GM12878 (cell line): ENCODE measurements around the gene ANKRD17. TPM values are rescaled to one million over a fixed set of nuclear protein-coding genes. Genes with fewer than 3 reads are reported as not detected.

Experiments used
- ATAC-seq: fragments of 200-7000 bp; cut with Tn5 transposase; 3 replicates; pipeline ENCODE4 v1.9.1; 2020; ENCODE audit warnings: mild to moderate bottlenecking, moderate library complexity
- BruUV-seq: library from RNA; stranded (reverse); fragments of 400-500 nt; replicated peaks from 2 replicates; lab custom pipeline; 2021; lab: Mats Ljungman, UMichigan
- CTCF ChIA-PET: fragments of 300-600 bp; sonication (Branson Sonifier 250); formaldehyde crosslinking; extraction: SDS; loops from one replicate; lab custom pipeline; 2021; ENCODE audit warnings: inconsistent platforms; lab: Yijun Ruan, JAX
- POLR2A ChIA-PET: fragments of 350-600 bp; formaldehyde crosslinking; extraction: SDS; loops from one replicate; lab custom pipeline; 2021; ENCODE audit warnings: inconsistent platforms; lab: Charles Lee
- RAD21 ChIA-PET: fragments of 300-600 bp; sonication (Branson Sonifier 250); formaldehyde crosslinking; loops from one replicate; lab custom pipeline; 2023; ENCODE audit warnings: antibody characterized with exemption; ENCODE audit not compliant: unreplicated experiment; lab: Charles Lee
- SMC1A ChIA-PET: fragments of 300-600 bp; sonication (Branson Sonifier 250); formaldehyde crosslinking; loops from one replicate; lab custom pipeline; 2023; ENCODE audit not compliant: unreplicated experiment, uncharacterized antibody; lab: Charles Lee
- DNase-seq: peaks from one replicate; pipeline ENCODE4 v3.0.0-alpha.2; 2011; ENCODE audit warnings: low read depth, low spot score
- FAIRE-seq: peaks from 3 replicates; lab custom pipeline; 2011; peaks lifted over from hg19 to GRCh38; lab: Jason Lieb, UNC
- H2AFZ ChIP-seq: 2 replicates; pipeline ENCODE4 v1.6.0; 2011; ENCODE audit warnings: low read depth, low read length, control low read depth; ENCODE audit not compliant: control insufficient read depth
- H3K27ac ChIP-seq: 2 replicates; pipeline ENCODE4 v1.5.1; 2011; ENCODE audit warnings: control low read depth; ENCODE audit not compliant: control insufficient read depth, insufficient read depth
- H3K27me3 ChIP-seq, 2 experiments: replicated peaks in 1 of 2; 2 replicates each; pipeline versions ENCODE4 v1.6.0 to v1.6.1; 2011; ENCODE audit warnings: low read length in 1 of 2; ENCODE audit not compliant: control insufficient read depth in 2 of 2, insufficient read depth in 2 of 2
- H3K36me3 ChIP-seq, 2 experiments: 2 replicates each; pipeline ENCODE4 v1.5.1; 2011; ENCODE audit warnings: low read length in 1 of 2; ENCODE audit not compliant: control insufficient read depth in 2 of 2, insufficient read depth in 2 of 2
- H3K4me1 ChIP-seq: 2 replicates; pipeline ENCODE4 v1.6.1; 2011; ENCODE audit warnings: mild to moderate bottlenecking, low read length, moderate library complexity, mixed read lengths; ENCODE audit not compliant: control insufficient read depth, insufficient read depth
- H3K4me2 ChIP-seq: 2 replicates; pipeline ENCODE4 v1.6.0; 2011; ENCODE audit warnings: control low read depth; ENCODE audit not compliant: control insufficient read depth, insufficient read depth
- H3K4me3 ChIP-seq: fragments of 200-600 bp; sonication (generic); 2 replicates; pipeline ENCODE4 v1.5.1; 2016
- H3K79me2 ChIP-seq: 2 replicates; pipeline ENCODE4 v1.6.0; 2011; ENCODE audit warnings: low read length; ENCODE audit not compliant: control insufficient read depth, insufficient read depth
- H3K9ac ChIP-seq: 2 replicates; pipeline ENCODE4 v1.8.0; 2011; ENCODE audit warnings: low read length, control low read depth, mixed read lengths; ENCODE audit not compliant: control insufficient read depth, insufficient read depth
- H3K9me3 ChIP-seq: replicated peaks from 3 replicates; pipeline ENCODE4 v1.5.1; 2011; ENCODE audit warnings: mild to moderate bottlenecking, low read length; ENCODE audit not compliant: control insufficient read depth, insufficient read depth
- H4K20me1 ChIP-seq: 2 replicates; pipeline ENCODE4 v1.6.0; 2011; ENCODE audit not compliant: control insufficient read depth, insufficient read depth
- BHLHE40 ChIP-seq, 2 experiments: fragments of 450-650 bp in 1 of 2; IDR thresholded peaks; 2 replicates each; pipeline ENCODE4 v1.6.1; 2011 to 2017; ENCODE audit warnings: low read depth in 2 of 2, borderline replicate concordance in 1 of 2, improper control_type of control experiment in 1 of 2, low read length in 1 of 2, mild to moderate bottlenecking in 1 of 2
- GATAD2B ChIP-seq: fragments of 450-650 bp; conservative IDR thresholded peaks from 2 replicates; pipeline ENCODE4 v1.6.1; 2017; ENCODE audit warnings: low read depth, mild to moderate bottlenecking, moderate library complexity
- HDGF ChIP-seq: fragments of 450-650 bp; IDR thresholded peaks from 2 replicates; pipeline ENCODE4 v1.6.1; 2016; ENCODE audit warnings: antibody characterized with exemption
- JUND ChIP-seq: IDR thresholded peaks from 2 replicates; pipeline ENCODE4 v1.6.1; 2012; ENCODE audit warnings: low read depth, mild to moderate bottlenecking, low read length, improper control_type of control experiment, moderate library complexity
- KAT2A ChIP-seq: conservative IDR thresholded peaks from 2 replicates; pipeline ENCODE4 v1.6.1; 2011; ENCODE audit warnings: low read depth, low read length; ENCODE audit not compliant: control insufficient read depth
- MXI1 ChIP-seq: fragments of 150-350 bp; IDR thresholded peaks from 2 replicates; pipeline ENCODE4 v1.6.1; 2011; ENCODE audit warnings: low read depth, mild to moderate bottlenecking, inconsistent platforms, low read length, improper control_type of control experiment
- MYB ChIP-seq: fragments of 150-350 bp; IDR thresholded peaks from 2 replicates; pipeline ENCODE4 v1.6.1; 2014; ENCODE audit warnings: mild to moderate bottlenecking, low read depth, low read length, borderline replicate concordance
- NFIC ChIP-seq: IDR thresholded peaks from 2 replicates; pipeline ENCODE4 v1.6.1; 2012; ENCODE audit warnings: low read depth, mild to moderate bottlenecking, inconsistent platforms, low read length, moderate library complexity
- PBX3 ChIP-seq: IDR thresholded peaks from 2 replicates; pipeline ENCODE4 v1.6.1; 2011; ENCODE audit warnings: mild to moderate bottlenecking, low read depth, low read length, moderate library complexity; ENCODE audit not compliant: insufficient replicate concordance
- PKNOX1 ChIP-seq: fragments of 450-650 bp; IDR thresholded peaks from 2 replicates; pipeline ENCODE4 v1.6.1; 2016; ENCODE audit warnings: mild to moderate bottlenecking
- SMAD1 ChIP-seq: fragments of 450-650 bp; IDR thresholded peaks from 2 replicates; pipeline ENCODE4 v1.6.1; 2018; ENCODE audit warnings: mild to moderate bottlenecking, low read depth; ENCODE audit not compliant: partially characterized antibody
- YBX1 ChIP-seq: fragments of 450-650 bp; IDR thresholded peaks from 2 replicates; pipeline ENCODE4 v1.6.1; 2016; ENCODE audit warnings: antibody characterized with exemption
- ZNF622 ChIP-seq: fragments of 450-650 bp; IDR thresholded peaks from 2 replicates; pipeline ENCODE4 v1.6.1; 2017; ENCODE audit warnings: mild to moderate bottlenecking, inconsistent platforms
- WGBS: methylation state at CpG from one replicate; pipeline ENCODE4 v1.1.6; 2016; ENCODE audit warnings: low lambda C conversion rate; ENCODE audit not compliant: insufficient replicate concordance, insufficient coverage; ENCODE audit errors: missing lambda C conversion rate; 5-methylcytosine and 5-hydroxymethylcytosine counted together
- in situ Hi-C: fragments of 300-500 bp; cut with MboI; formaldehyde crosslinking; loops from 9 replicates; pipeline ENCODE4 v1.14.3; 2018; ENCODE audit warnings: mixed read lengths
- intact Hi-C: fragments of 100-400 bp; cut with micrococcal nuclease; formaldehyde crosslinking; loops from one replicate; pipeline ENCODE4 v1.14.2; 2022; ENCODE audit not compliant: unreplicated experiment
- polyA plus RNA-seq, 11 experiments: library from polyadenylated mRNA; depleted of rRNA in 4 of 11; unstranded in 6 of 11; stranded (reverse) in 5 of 11; fragments of >200 nt; fragmentation: Nextera tagmentation in 4 of 11; fragmentation: Illumina TruSeq in 1 of 11; extraction: Ambion mirVana in 4 of 11; extraction: Trizol in 1 of 11; gene quantifications; 1 replicate in 1 of 11; 2 replicates in 10 of 11; pipeline versions ENCODE4 v1.2.1 to v1.2.3, GENCODE V29; 2011 to 2016; ENCODE audit warnings: inconsistent platforms in 2 of 11, missing spikeins in 2 of 11, low read depth in 1 of 11
- total RNA-seq, 4 experiments: library from RNA; depleted of rRNA in 3 of 4; stranded (reverse); fragments of >200 nt in 3 of 4; fragmentation: Illumina TruSeq in 1 of 4; extraction: Trizol in 1 of 4; gene quantifications; 2 replicates each; pipeline versions ENCODE4 v1.2.1 to v1.2.3, GENCODE V29; 2013 to 2021
- TF ChIP-seq, protein P1 (sequence below): fragments of 450-650 bp; IDR thresholded peaks from 2 replicates; pipeline ENCODE4 v1.6.1; 2016; ENCODE audit warnings: mild to moderate bottlenecking, moderate library complexity, borderline replicate concordance
- TF ChIP-seq, protein P2 (sequence below): fragments of 150-350 bp; IDR thresholded peaks from 2 replicates; pipeline ENCODE4 v1.6.1; 2014; ENCODE audit warnings: mild to moderate bottlenecking, low read depth, low read length

The ANKRD17 gene
- total and polyA plus RNA-seq, 10 of the 15 experiments (the other 5 are each of a cell fraction or from before 2014, with no cell fraction given), result 11.7 to 46.5 (median 32.6) TPM

- no peak for FAIRE-seq
- ATAC-seq, result no peak
- RAD21 ChIA-PET, result interaction anchor here (1.5 kb wide), 1 partner anchor 119 kb away, joined by 3 read pairs; the partner anchor contains the start of gene ANKRD17
- POLR2A ChIA-PET, result interaction anchor here (0.6 kb wide), 1 partner anchor 102 kb away, joined by 6 read pairs; no protein-coding TSS in a partner anchor
- Histone ChIP-seq H4K20me1 (no peaks in the 10 kb centered on the region), H3K4me3 (no peak overlapping the region), H2AFZ (no peak overlapping the region), H3K79me2 (no peaks in the 10 kb centered on the region), H3K27me3 (no peaks in the 10 kb centered on the region), H3K9ac (no peak overlapping the region), H3K4me2 (no peak overlapping the region), H3K36me3 (peaks cover 6 to 31% of the 10 kb centered on the region in 2 experiments), H3K4me1 (no peaks in the 10 kb centered on the region), H3K9me3 (no peaks in the 10 kb centered on the region), H3K27ac (no peak overlapping the region)
- 59% methylated on average over 3 of the region's 3 CpGs for WGBS
- CTCF ChIA-PET, result interaction anchor here (1.0 to 3.0 kb wide), 4 partner anchors 9 to 118 kb away, joined by 4 to 15 read pairs (median 5); no protein-coding TSS in a partner anchor
- no TSS peak for BruUV-seq
- no peak for DNase-seq
- intact Hi-C loops, result no loop called here
- SMC1A ChIA-PET, result interaction anchor here (1.7 to 2.0 kb wide), 2 partner anchors 9 to 118 kb away, joined by 4 to 7 read pairs; no protein-coding TSS in a partner anchor
- in situ Hi-C loops, result no loop called here
- TF ChIP-seq SMAD1 (no peak), YBX1 (no peak), MXI1 (no peak), KAT2A (no peak), PBX3 (no peak), HDGF (no peak), JUND (no peak), BHLHE40 (IDR thresholded peaks at IDR 0.05; ENCODE audit: borderline replicate concordance in 1 of 2, low read depth in 2 of 2, low read length in 1 of 2) (no peak), ZNF622 (no peak), GATAD2B (no peak), PKNOX1 (no peak), NFIC (no peak), MYB (no peak)
- TF ChIP-seq, protein P1, sequence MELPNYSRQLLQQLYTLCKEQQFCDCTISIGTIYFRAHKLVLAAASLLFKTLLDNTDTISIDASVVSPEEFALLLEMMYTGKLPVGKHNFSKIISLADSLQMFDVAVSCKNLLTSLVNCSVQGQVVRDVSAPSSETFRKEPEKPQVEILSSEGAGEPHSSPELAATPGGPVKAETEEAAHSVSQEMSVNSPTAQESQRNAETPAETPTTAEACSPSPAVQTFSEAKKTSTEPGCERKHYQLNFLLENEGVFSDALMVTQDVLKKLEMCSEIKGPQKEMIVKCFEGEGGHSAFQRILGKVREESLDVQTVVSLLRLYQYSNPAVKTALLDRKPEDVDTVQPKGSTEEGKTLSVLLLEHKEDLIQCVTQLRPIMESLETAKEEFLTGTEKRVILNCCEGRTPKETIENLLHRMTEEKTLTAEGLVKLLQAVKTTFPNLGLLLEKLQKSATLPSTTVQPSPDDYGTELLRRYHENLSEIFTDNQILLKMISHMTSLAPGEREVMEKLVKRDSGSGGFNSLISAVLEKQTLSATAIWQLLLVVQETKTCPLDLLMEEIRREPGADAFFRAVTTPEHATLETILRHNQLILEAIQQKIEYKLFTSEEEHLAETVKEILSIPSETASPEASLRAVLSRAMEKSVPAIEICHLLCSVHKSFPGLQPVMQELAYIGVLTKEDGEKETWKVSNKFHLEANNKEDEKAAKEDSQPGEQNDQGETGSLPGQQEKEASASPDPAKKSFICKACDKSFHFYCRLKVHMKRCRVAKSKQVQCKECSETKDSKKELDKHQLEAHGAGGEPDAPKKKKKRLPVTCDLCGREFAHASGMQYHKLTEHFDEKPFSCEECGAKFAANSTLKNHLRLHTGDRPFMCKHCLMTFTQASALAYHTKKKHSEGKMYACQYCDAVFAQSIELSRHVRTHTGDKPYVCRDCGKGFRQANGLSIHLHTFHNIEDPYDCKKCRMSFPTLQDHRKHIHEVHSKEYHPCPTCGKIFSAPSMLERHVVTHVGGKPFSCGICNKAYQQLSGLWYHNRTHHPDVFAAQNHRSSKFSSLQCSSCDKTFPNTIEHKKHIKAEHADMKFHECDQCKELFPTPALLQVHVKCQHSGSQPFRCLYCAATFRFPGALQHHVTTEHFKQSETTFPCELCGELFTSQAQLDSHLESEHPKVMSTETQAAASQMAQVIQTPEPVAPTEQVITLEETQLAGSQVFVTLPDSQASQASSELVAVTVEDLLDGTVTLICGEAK, result no peak
- TF ChIP-seq, protein P2, sequence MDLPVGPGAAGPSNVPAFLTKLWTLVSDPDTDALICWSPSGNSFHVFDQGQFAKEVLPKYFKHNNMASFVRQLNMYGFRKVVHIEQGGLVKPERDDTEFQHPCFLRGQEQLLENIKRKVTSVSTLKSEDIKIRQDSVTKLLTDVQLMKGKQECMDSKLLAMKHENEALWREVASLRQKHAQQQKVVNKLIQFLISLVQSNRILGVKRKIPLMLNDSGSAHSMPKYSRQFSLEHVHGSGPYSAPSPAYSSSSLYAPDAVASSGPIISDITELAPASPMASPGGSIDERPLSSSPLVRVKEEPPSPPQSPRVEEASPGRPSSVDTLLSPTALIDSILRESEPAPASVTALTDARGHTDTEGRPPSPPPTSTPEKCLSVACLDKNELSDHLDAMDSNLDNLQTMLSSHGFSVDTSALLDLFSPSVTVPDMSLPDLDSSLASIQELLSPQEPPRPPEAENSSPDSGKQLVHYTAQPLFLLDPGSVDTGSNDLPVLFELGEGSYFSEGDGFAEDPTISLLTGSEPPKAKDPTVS, result no peak
Observed at GRCh38 chr4:73139245-73139644, 119.4 kb downstream of the ANKRD17 start.
